H1 (cell line): Measurements from ENCODE around the gene COL1A1. TPM values are rescaled to one million over a fixed set of nuclear protein-coding genes. Genes with fewer than 3 reads are reported as not detected.

ENCODE experiments used
- CTCF ChIA-PET: fragments of 300-600 bp; sonication (Branson Sonifier 250); formaldehyde crosslinking; loops from one replicate; lab custom pipeline; 2021; ENCODE audit not compliant: partially characterized antibody; lab: Charles Lee
- POLR2A ChIA-PET: fragments of 300-600 bp; sonication (Branson Sonifier 250); formaldehyde crosslinking; loops from one replicate; lab custom pipeline; 2021; ENCODE audit warnings: inconsistent platforms; ENCODE audit not compliant: partially characterized antibody; lab: Charles Lee
- DNase-seq, 2 experiments: peaks; one replicate each; pipeline versions ENCODE4 v3.0.0 to v3.0.0-alpha.2; 2010 to 2022; ENCODE audit warnings: low spot score in 2 of 2, low read depth in 1 of 2, mixed read lengths in 1 of 2
- FAIRE-seq: peaks from 2 replicates; lab custom pipeline; 2011; peaks lifted over from hg19 to GRCh38; lab: Jason Lieb, UNC
- H2AFZ ChIP-seq: 2 replicates; pipeline ENCODE4 v1.8.1; 2012; ENCODE audit warnings: low read length, inconsistent platforms
- H2AK5ac ChIP-seq: 2 replicates; pipeline ENCODE4 v1.6.1; 2013; ENCODE audit warnings: low read depth, low read length
- H2BK120ac ChIP-seq: replicated peaks from 2 replicates; pipeline ENCODE3; 2013; ENCODE audit warnings: low read depth, low read length, inconsistent platforms
- H2BK12ac ChIP-seq: 2 replicates; pipeline ENCODE4 v1.6.1; 2013; ENCODE audit warnings: low read depth, low read length
- H2BK15ac ChIP-seq: 2 replicates; pipeline ENCODE4 v1.6.1; 2013; ENCODE audit warnings: low read length
- H2BK20ac ChIP-seq: 2 replicates; pipeline ENCODE4 v1.6.1; 2013; ENCODE audit warnings: low read length
- H2BK5ac ChIP-seq: 2 replicates; pipeline ENCODE4 v1.6.1; 2013; ENCODE audit warnings: low read depth, low read length
- H3K14ac ChIP-seq: 2 replicates; pipeline ENCODE4 v1.6.1; 2013; ENCODE audit warnings: inconsistent platforms; ENCODE audit not compliant: insufficient read length
- H3K18ac ChIP-seq: 2 replicates; pipeline ENCODE4 v1.6.1; 2013; ENCODE audit warnings: low read length; ENCODE audit errors: extremely low read depth
- H3K23ac ChIP-seq: 2 replicates; pipeline ENCODE4 v1.6.1; 2013; ENCODE audit warnings: inconsistent platforms; ENCODE audit not compliant: insufficient read length
- H3K23me2 ChIP-seq: 2 replicates; pipeline ENCODE4 v1.6.1; 2013; ENCODE audit warnings: low read depth, low read length
- H3K27ac ChIP-seq: 2 replicates; pipeline ENCODE4 v1.6.1; 2011; ENCODE audit warnings: low read depth, low read length, inconsistent platforms
- H3K27me3 ChIP-seq, 4 experiments: replicated peaks in 1 of 4; 1 replicate in 1 of 4; 2 replicates in 3 of 4; pipeline versions ENCODE4 v1.6.1 to v1.8.1; 2011 to 2013; ENCODE audit warnings: low read length in 3 of 4, mild to moderate bottlenecking in 3 of 4, inconsistent platforms in 2 of 4, mixed read lengths in 2 of 4, moderate library complexity in 1 of 4; ENCODE audit not compliant: control insufficient read depth in 3 of 4, insufficient read depth in 3 of 4; ENCODE audit errors: extremely low read depth in 1 of 4
- H3K36me3 ChIP-seq, 4 experiments: 2 replicates each; pipeline versions ENCODE4 v1.6.1 to v1.8.1; 2011 to 2013; ENCODE audit warnings: mild to moderate bottlenecking in 4 of 4, low read length in 3 of 4, moderate library complexity in 2 of 4, control low read depth in 1 of 4, inconsistent platforms in 1 of 4; ENCODE audit not compliant: insufficient read depth in 4 of 4, control insufficient read depth in 2 of 4
- H3K4ac ChIP-seq: replicated peaks from 2 replicates; pipeline ENCODE3; 2013; ENCODE audit warnings: low read length, low read depth, mixed read lengths, inconsistent platforms; ENCODE audit not compliant: insufficient read length
- H3K4me1 ChIP-seq, 4 experiments: replicated peaks in 1 of 4; 1 replicate in 1 of 4; 2 replicates in 3 of 4; pipeline versions ENCODE4 v1.6.1 to v1.8.1; 2011 to 2013; ENCODE audit warnings: low read length in 3 of 4, inconsistent platforms in 2 of 4, mixed read lengths in 1 of 4; ENCODE audit not compliant: insufficient read depth in 4 of 4, control insufficient read depth in 3 of 4
- H3K4me2 ChIP-seq, 2 experiments: 2 replicates each; pipeline versions ENCODE4 v1.6.1 to v1.8.1; 2011 to 2013; ENCODE audit warnings: low read depth in 2 of 2, low read length in 2 of 2, control low read depth in 1 of 2, inconsistent platforms in 1 of 2, mild to moderate bottlenecking in 1 of 2; ENCODE audit not compliant: insufficient read depth in 1 of 2
- H3K4me3 ChIP-seq, 4 experiments: fragments of 200-600, 300-600 bp in 1 of 4; sonication (generic), shearing (Covaris generic), sonication (Bioruptor Twin) in 1 of 4; 2 replicates each; pipeline versions ENCODE4 v1.5.1 to v1.8.1; 2011 to 2016; ENCODE audit warnings: low read length in 4 of 4, low read depth in 3 of 4, control low read depth in 2 of 4, inconsistent platforms in 2 of 4, mild to moderate bottlenecking in 2 of 4, mixed read lengths in 1 of 4, moderate library complexity in 1 of 4; ENCODE audit not compliant: insufficient read depth in 2 of 4; ENCODE audit errors: extremely low read depth in 1 of 4
- H3K56ac ChIP-seq: replicated peaks from 2 replicates; pipeline ENCODE3; 2013; ENCODE audit warnings: low read depth, mild to moderate bottlenecking, mixed read lengths, low read length, inconsistent platforms; ENCODE audit not compliant: insufficient read length
- H3K79me1 ChIP-seq: 2 replicates; pipeline ENCODE4 v1.6.1; 2013; ENCODE audit warnings: low read depth, low read length, control low read depth
- H3K79me2 ChIP-seq, 2 experiments: 2 replicates each; pipeline versions ENCODE4 v1.6.1 to v1.8.1; 2012 to 2013; ENCODE audit warnings: low read length in 2 of 2, mild to moderate bottlenecking in 2 of 2, inconsistent platforms in 1 of 2; ENCODE audit not compliant: insufficient read depth in 2 of 2, control insufficient read depth in 1 of 2
- H3K9ac ChIP-seq, 4 experiments: replicated peaks in 1 of 4; 1 replicate in 1 of 4; 2 replicates in 3 of 4; pipeline versions ENCODE4 v1.6.1 to v1.8.1; 2011 to 2013; ENCODE audit warnings: low read depth in 3 of 4, low read length in 3 of 4, control low read depth in 2 of 4, mild to moderate bottlenecking in 2 of 4, moderate library complexity in 2 of 4, inconsistent platforms in 1 of 4; ENCODE audit errors: extremely low read depth in 1 of 4
- H3K9me3 ChIP-seq, 2 experiments: 2 replicates each; pipeline versions ENCODE4 v1.6.1 to v1.8.1; 2012 to 2013; ENCODE audit warnings: mild to moderate bottlenecking in 2 of 2, moderate library complexity in 2 of 2, control low read depth in 1 of 2, inconsistent platforms in 1 of 2, low read depth in 1 of 2, low read length in 1 of 2, mixed read lengths in 1 of 2; ENCODE audit not compliant: insufficient read depth in 2 of 2
- H4K20me1 ChIP-seq, 2 experiments: replicated peaks in 1 of 2; 2 replicates each; pipeline versions ENCODE3 to v1.8.1; 2011 to 2013; ENCODE audit warnings: inconsistent platforms in 2 of 2, low read length in 2 of 2, mild to moderate bottlenecking in 1 of 2; ENCODE audit not compliant: insufficient read depth in 2 of 2, control insufficient read depth in 1 of 2
- H4K5ac ChIP-seq: 2 replicates; pipeline ENCODE4 v1.6.1; 2013; ENCODE audit warnings: low read length, low read depth, mixed read lengths, inconsistent platforms; ENCODE audit not compliant: insufficient read length
- H4K8ac ChIP-seq: 2 replicates; pipeline ENCODE4 v1.8.0; 2013; ENCODE audit warnings: mild to moderate bottlenecking, moderate library complexity, low read length, inconsistent platforms; ENCODE audit not compliant: insufficient read depth; ENCODE audit errors: extremely low read depth
- H4K91ac ChIP-seq: replicated peaks from 2 replicates; pipeline ENCODE3; 2013; ENCODE audit warnings: low read length, mixed read lengths, inconsistent platforms; ENCODE audit not compliant: insufficient read length
- BRCA1 ChIP-seq: IDR thresholded peaks from 2 replicates; pipeline ENCODE4 v1.6.1; 2012; ENCODE audit warnings: low read depth, low read length, improper control_type of control experiment
- CEBPB ChIP-seq: IDR thresholded peaks from 2 replicates; pipeline ENCODE4 v1.6.1; 2012; ENCODE audit warnings: low read depth, low read length
- GABPA ChIP-seq: IDR thresholded peaks from 2 replicates; pipeline ENCODE4 v1.6.1; 2011; ENCODE audit warnings: mild to moderate bottlenecking, low read length, moderate library complexity, borderline replicate concordance; ENCODE audit not compliant: insufficient read depth
- JUN ChIP-seq: IDR thresholded peaks from 2 replicates; pipeline ENCODE4 v1.6.1; 2011; ENCODE audit warnings: low read depth, mild to moderate bottlenecking, improper control_type of control experiment, low read length
- POLR2A ChIP-seq, 2 experiments: IDR thresholded peaks; 1 replicate in 1 of 2; 2 replicates in 1 of 2; pipeline ENCODE4 v1.6.1; 2011; ENCODE audit warnings: low read depth in 2 of 2, low read length in 2 of 2, mild to moderate bottlenecking in 2 of 2; ENCODE audit errors: control extremely low read depth in 1 of 2
- POU5F1 ChIP-seq: IDR thresholded peaks from 2 replicates; pipeline ENCODE4 v1.6.1; 2011; ENCODE audit warnings: low read depth, mild to moderate bottlenecking, low read length, moderate library complexity
- RFX5 ChIP-seq: IDR thresholded peaks from 2 replicates; pipeline ENCODE4 v1.6.1; 2011; ENCODE audit warnings: low read depth, low read length, improper control_type of control experiment, borderline replicate concordance
- SP1 ChIP-seq: IDR thresholded peaks from 2 replicates; pipeline ENCODE4 v1.6.1; 2011; ENCODE audit warnings: low read depth, low read length
- SP2 ChIP-seq: IDR thresholded peaks from 2 replicates; pipeline ENCODE4 v1.6.1; 2012; ENCODE audit warnings: mild to moderate bottlenecking, low read length, inconsistent platforms
- WGBS, 2 experiments: shearing (Covaris generic) in 1 of 2; methylation state at CpG; one replicate each; pipeline versions ENCODE4 v1.1.6 to v1.1.7; 2013 to 2015; ENCODE audit warnings: low lambda C conversion rate in 2 of 2, mixed read lengths in 2 of 2, inconsistent platforms in 1 of 2, low coverage in 1 of 2, missing lambda C conversion rate in 1 of 2; ENCODE audit not compliant: insufficient replicate concordance in 2 of 2, insufficient coverage in 1 of 2, insufficient read length in 1 of 2; ENCODE audit errors: extremely low coverage in 1 of 2, missing lambda C conversion rate in 1 of 2; 5-methylcytosine and 5-hydroxymethylcytosine counted together
- polyA plus RNA-seq, 7 experiments: library from polyadenylated mRNA; depleted of rRNA in 3 of 7; stranded (reverse) in 5 of 7; unstranded in 2 of 7; fragments of >200 nt in 5 of 7; fragments of 200-250 nt in 2 of 7; gene quantifications; 1 replicate in 5 of 7; 2 replicates in 1 of 7; 4 replicates in 1 of 7; pipeline versions ENCODE4 v1.2.1 to v1.2.3, GENCODE V29; 2011 to 2013; ENCODE audit warnings: missing spikeins in 2 of 7, mixed read lengths in 2 of 7
- total RNA-seq: library from RNA; stranded (reverse); fragmentation: NEBNext Ultra II Directional; extraction: Animal tissue kit (Norgen Biotek cat#: 25700); gene quantifications from 2 replicates; pipeline ENCODE4 v1.2.1, GENCODE V29; 2021

The COL1A1 gene
- total and polyA plus RNA-seq, 2 of the 8 experiments (the other 6 are each of a cell fraction or from before 2014, with no cell fraction given) = 14.1 to 80.4 TPM

GRCh38 chr17:50188531-50188920 lies 12.9 kb downstream of the COL1A1 start:
- WGBS, 2 experiments = 86% methylated on average over 13 of the region's 13 CpGs; no CpG with 5 or more reads in 1 of the 2 experiments
- no peak overlapping the region for H3K18ac ChIP-seq
- H3K4me3 ChIP-seq = no peak overlapping the region
- H2BK20ac ChIP-seq = no peak overlapping the region
- H4K20me1 ChIP-seq = peaks cover 1 to 4% of the 10 kb centered on the region in 2 experiments
- no peak overlapping the region for H3K23ac ChIP-seq
- no peak overlapping the region for H2AK5ac ChIP-seq
- no peak overlapping the region for H2BK15ac ChIP-seq
- H3K27ac ChIP-seq = no peak overlapping the region
- H4K91ac ChIP-seq = no peak overlapping the region
- H3K4me2 ChIP-seq = no peak overlapping the region
- H3K27me3 ChIP-seq = no peaks in the 10 kb centered on the region
- no peak overlapping the region for H4K5ac ChIP-seq
- FAIRE-seq (no peak), DNase-seq (no peak)
- H3K56ac ChIP-seq = no peak overlapping the region
- POLR2A ChIA-PET = interaction anchor here (0.6 to 1.8 kb wide), 3 partner anchors 11 to 175 kb away, joined by 3 to 5 read pairs (median 4); no protein-coding TSS in a partner anchor
- H3K36me3 ChIP-seq = peaks cover 5 to 67% (median 29%) of the 10 kb centered on the region in 4 experiments; a peak in 7 of 8 replicates
- no peak overlapping the region for H3K14ac ChIP-seq
- TF ChIP-seq BRCA1 = no peak
- no peak for TF ChIP-seq CEBPB
- TF ChIP-seq JUN = no peak
- no peak for TF ChIP-seq GABPA
- no peak for TF ChIP-seq SP2
- TF ChIP-seq RFX5 = no peak
- TF ChIP-seq SP1 = no peak
- TF ChIP-seq POU5F1 = no peak
- no peak for TF ChIP-seq POLR2A (IDR thresholded peaks at IDR 0.05; ENCODE audit: control extremely low read depth in 1 of 2, low read depth in 2 of 2, low read length in 2 of 2)
- no peaks in the 10 kb centered on the region for H3K23me2 ChIP-seq
- no peak overlapping the region for H2BK120ac ChIP-seq
- H3K9ac ChIP-seq = no peak overlapping the region
- no peak overlapping the region for H3K4ac ChIP-seq
- H3K9me3 ChIP-seq = no peaks in the 10 kb centered on the region
- no peaks in the 10 kb centered on the region for H3K79me2 ChIP-seq
- no peak overlapping the region for H2BK12ac ChIP-seq
- no peaks in the 10 kb centered on the region for H3K79me1 ChIP-seq
- no peak overlapping the region for H2AFZ ChIP-seq
- H3K4me1 ChIP-seq = peaks cover 0 to 10% (median 2%) of the 10 kb centered on the region in 4 experiments; a peak in 4 of 7 replicates
- H4K8ac ChIP-seq = no peak overlapping the region
- no peak overlapping the region for H2BK5ac ChIP-seq
- CTCF ChIA-PET = interaction anchor here (0.9 to 2.3 kb wide), 6 partner anchors 10 to 85 kb away, joined by 4 to 9 read pairs (median 5); partner anchors contain the start of genes COL1A1 and TMEM92
